Activated CD8-positive, alpha-beta memory T cell treated with anti-CD3 and anti-CD28 coated beads for 48 hours (primary cell): ENCODE data around the gene WASHC2C.
"Not testable (repeated sequence)": the region's sequence is repeated elsewhere in the genome, so short reads cannot be mapped to it uniquely, and the experiment has no call there.

Experiments used
- DNase-seq, 3 experiments: peaks; one replicate each; pipeline ENCODE4 v3.0.0-alpha.2; 2020; ENCODE audit warnings: low read depth in 2 of 3, low spot score in 2 of 3

The WASHC2C gene

GRCh38 chr10:45768334-45768733, 41.3 kb downstream of the WASHC2C start:
- not testable (repeated sequence) for DNase-seq

GRCh38 chr10:45771757-45772461, 44.8 kb downstream of the WASHC2C start:
- DNase-seq = not testable (repeated sequence)

GRCh38 chr10:45786217-45786616, 59.2 kb downstream of the WASHC2C start:
- DNase-seq = not testable (repeated sequence)

GRCh38 chr10:45787212-45787741, 60.2 kb downstream of the WASHC2C start:
- not testable (repeated sequence) for DNase-seq

- not testable (repeated sequence) for DNase-seq
Observed at GRCh38 chr10:45789991-45790390, 62.9 kb downstream of the WASHC2C start.

- not testable (repeated sequence) for DNase-seq
Observed at GRCh38 chr10:45790694-45791426, 63.8 kb downstream of the WASHC2C start.

GRCh38 chr10:45794761-45795160, 67.7 kb downstream of the WASHC2C start:
- not testable (repeated sequence) for DNase-seq

- not testable (repeated sequence) for DNase-seq
Observed at GRCh38 chr10:45803060-45804010, 76.3 kb downstream of the WASHC2C start.

- DNase-seq = not testable (repeated sequence)
Observed at GRCh38 chr10:45804996-45805395, 77.9 kb downstream of the WASHC2C start.

- DNase-seq = no peak
Observed at GRCh38 chr10:45809837-45810236, 82.8 kb downstream of the WASHC2C start.

- DNase-seq = no peak
Observed at GRCh38 chr10:45811075-45811474, 84.0 kb downstream of the WASHC2C start.

GRCh38 chr10:45812959-45813358, 85.9 kb downstream of the WASHC2C start:
- not testable (repeated sequence) for DNase-seq

GRCh38 chr10:45814146-45814545, 87.1 kb downstream of the WASHC2C start:
- DNase-seq = not testable (repeated sequence)

- DNase-seq = no peak
Observed at GRCh38 chr10:45817130-45817859, 90.2 kb downstream of the WASHC2C start.

GRCh38 chr10:45817912-45818311, 90.8 kb downstream of the WASHC2C start:
- DNase-seq = no peak

- DNase-seq = no peak
Observed at GRCh38 chr10:45819552-45819951, 92.5 kb downstream of the WASHC2C start.

- DNase-seq = not testable (repeated sequence)
Observed at GRCh38 chr10:45820107-45820830, 93.2 kb downstream of the WASHC2C start.

- not testable (repeated sequence) for DNase-seq
Observed at GRCh38 chr10:45822918-45823317, 95.9 kb downstream of the WASHC2C start.
